MCF 10A (cell line): Measurements from ENCODE around the gene BEND4. TPM values are rescaled to one million over a fixed set of nuclear protein-coding genes. Genes with fewer than 3 reads are reported as not detected.

ENCODE experiments used
- BruUV-seq: library from RNA; stranded (reverse); fragments of 400-500 nt; replicated peaks from 2 replicates; lab custom pipeline; 2021; lab: Mats Ljungman, UMichigan
- CTCF ChIA-PET: fragments of 300-600 bp; sonication (Branson Sonifier 250); formaldehyde crosslinking; extraction: SDS; loops from one replicate; lab custom pipeline; 2021; ENCODE audit warnings: antibody characterized with exemption, inconsistent platforms; lab: Yijun Ruan, JAX
- POLR2A ChIA-PET: fragments of 300-600, 350-650 bp; sonication (Branson Sonifier 250); formaldehyde crosslinking; extraction: SDS; loops from one replicate; lab custom pipeline; 2020; ENCODE audit warnings: antibody characterized with exemption, inconsistent platforms; lab: Yijun Ruan, JAX
- DNase-seq: peaks from one replicate; pipeline ENCODE4 v3.0.0-alpha.2; 2018; ENCODE audit not compliant: unreplicated experiment
- H3K27ac Mint-ChIP-seq: one replicate; pipeline ENCODE4 v1.8.0; 2022; ENCODE audit warnings: mild to moderate bottlenecking, low read depth, mixed read lengths; ENCODE audit not compliant: unreplicated experiment
- H3K27me3 Mint-ChIP-seq: one replicate; pipeline ENCODE4 v1.8.0; 2022; ENCODE audit warnings: mixed read lengths; ENCODE audit not compliant: insufficient read depth, unreplicated experiment
- H3K36me3 Mint-ChIP-seq: one replicate; pipeline ENCODE4 v1.8.0; 2022; ENCODE audit warnings: mild to moderate bottlenecking, moderate library complexity, mixed read lengths; ENCODE audit not compliant: insufficient read depth, unreplicated experiment
- H3K4me1 Mint-ChIP-seq: one replicate; pipeline ENCODE4 v1.8.0; 2022; ENCODE audit warnings: mixed read lengths; ENCODE audit not compliant: insufficient read depth, unreplicated experiment
- H3K4me3 Mint-ChIP-seq: one replicate; pipeline ENCODE4 v1.8.0; 2022; ENCODE audit warnings: mild to moderate bottlenecking, moderate library complexity, mixed read lengths; ENCODE audit not compliant: unreplicated experiment
- H3K9me3 Mint-ChIP-seq: one replicate; pipeline ENCODE4 v1.8.0; 2022; ENCODE audit warnings: mixed read lengths; ENCODE audit not compliant: unreplicated experiment
- CTCF ChIP-seq: fragments of 200-600 bp; IDR thresholded peaks from one replicate; pipeline ENCODE4 v1.8.0; 2022; ENCODE audit warnings: antibody characterized with exemption, mild to moderate bottlenecking; ENCODE audit not compliant: unreplicated experiment
- intact Hi-C: fragments of 100-400 bp; cut with micrococcal nuclease; formaldehyde crosslinking; loops from 2 replicates; pipeline ENCODE4 v1.14.1; 2022
- total RNA-seq: library from RNA; stranded (reverse); gene quantifications from 2 replicates; pipeline ENCODE4 v1.2.3, GENCODE V29; 2022

Gene BEND4
- total RNA-seq, 1 experiment from 2014 or later = not detected

DNA sequence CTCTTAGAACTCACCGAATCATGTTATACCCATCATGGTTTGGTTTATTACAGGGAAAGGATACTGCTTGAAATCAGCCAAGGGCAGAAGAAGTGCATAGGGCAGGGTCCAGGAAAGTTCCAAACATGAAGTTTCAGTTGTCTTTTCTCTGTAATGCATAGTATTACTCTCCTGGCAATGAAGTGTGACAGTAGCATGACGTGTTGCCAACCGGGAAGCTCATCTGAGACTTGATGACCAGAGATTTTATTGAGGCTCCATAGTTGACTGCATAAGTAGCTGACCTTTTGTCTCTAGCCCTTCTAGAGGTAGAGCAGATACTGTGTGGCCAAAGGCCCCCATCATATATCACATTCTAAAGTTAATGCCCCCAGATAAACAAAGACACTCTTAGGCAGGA, 72.1 kb downstream of the BEND4 start:
- Mint-ChIP-seq H3K27ac (no peak overlapping the region), H3K27me3 (no peaks in the 10 kb centered on the region), H3K4me1 (no peaks in the 10 kb centered on the region), H3K36me3 (peaks cover 49% of the 10 kb centered on the region), H3K4me3 (no peak overlapping the region), H3K9me3 (no peaks in the 10 kb centered on the region)
- CTCF ChIA-PET = no interaction called here
- intact Hi-C loops = no loop called here
- BruUV-seq = no TSS peak
- TF ChIP-seq CTCF = no peak
- POLR2A ChIA-PET = no interaction called here
- no peak for DNase-seq

DNA sequence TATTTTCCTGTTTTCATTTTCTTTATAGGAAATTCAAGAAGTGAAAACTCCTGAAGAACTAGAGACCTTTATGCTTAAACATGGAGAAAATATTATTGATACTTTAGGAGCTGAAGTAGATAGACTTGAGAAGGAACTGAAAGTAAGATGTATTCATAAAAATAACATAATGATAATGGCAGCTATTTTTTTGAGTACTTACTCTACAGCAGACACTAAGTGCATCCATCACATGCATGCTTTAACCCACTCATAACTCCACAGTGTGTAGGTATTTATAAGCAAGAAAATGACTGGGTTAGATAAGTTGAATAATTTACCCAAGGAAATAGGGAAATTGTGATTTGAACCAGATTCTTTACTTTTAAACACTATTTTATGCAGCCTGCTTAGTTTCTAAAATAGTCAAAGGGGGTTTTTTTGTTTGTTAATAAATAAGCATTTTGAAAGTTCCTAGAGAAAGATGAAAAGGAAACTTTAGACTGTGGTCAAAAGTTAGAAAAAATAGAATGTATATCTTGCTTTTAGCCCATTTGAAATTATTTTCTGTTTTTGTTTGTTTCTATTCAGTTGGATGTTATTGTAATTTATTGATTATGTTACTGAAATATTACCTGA, 74.2 kb downstream of the BEND4 start:
- no peaks in the 10 kb centered on the region for H3K9me3 Mint-ChIP-seq
- H3K27ac Mint-ChIP-seq = no peak overlapping the region
- TF ChIP-seq CTCF = no peak
- no TSS peak for BruUV-seq
- intact Hi-C loops = no loop called here
- no peak overlapping the region for H3K4me3 Mint-ChIP-seq
- DNase-seq = no peak
- H3K4me1 Mint-ChIP-seq = no peaks in the 10 kb centered on the region
- ChIA-PET POLR2A (no interaction called here), CTCF (interaction anchor here (0.7 kb wide), 2 partner anchors 57 to 114 kb away, joined by 3 to 6 read pairs; no protein-coding TSS in a partner anchor)
- no peaks in the 10 kb centered on the region for H3K27me3 Mint-ChIP-seq
- H3K36me3 Mint-ChIP-seq = peaks cover 43% of the 10 kb centered on the region

DNA sequence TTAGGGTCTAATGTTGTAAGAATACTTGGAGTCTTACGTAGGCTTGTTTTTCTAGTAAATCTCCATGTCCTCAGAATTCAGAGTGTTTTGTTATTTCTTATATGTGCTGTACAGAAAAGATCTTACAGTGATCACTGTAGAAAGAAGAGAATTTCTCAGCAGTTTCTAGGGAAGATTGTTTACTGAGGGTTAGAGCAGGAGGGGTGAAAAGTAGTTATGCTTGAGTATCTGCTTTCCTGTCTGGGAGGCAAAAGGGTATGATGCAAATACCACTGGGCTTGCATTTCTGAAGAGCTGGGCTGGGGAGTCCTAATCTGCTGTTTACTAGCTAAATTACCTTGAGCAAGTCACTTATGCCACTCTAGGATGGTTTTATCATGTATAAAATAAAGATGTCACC, 78.2 kb downstream of the BEND4 start:
- ChIA-PET CTCF (interaction anchor here (0.7 kb wide), 1 partner anchor 183 kb away, joined by 3 read pairs; no protein-coding TSS in a partner anchor), POLR2A (interaction anchor here (0.7 kb wide), 1 partner anchor 84 kb away, joined by 7 read pairs; the partner anchor contains the start of gene SLC30A9)
- no peak for DNase-seq
- Mint-ChIP-seq H3K27ac (no peak overlapping the region), H3K36me3 (peaks cover 45% of the 10 kb centered on the region), H3K4me1 (no peaks in the 10 kb centered on the region), H3K27me3 (no peaks in the 10 kb centered on the region), H3K9me3 (no peaks in the 10 kb centered on the region), H3K4me3 (no peak overlapping the region)
- intact Hi-C loops = no loop called here
- no TSS peak for BruUV-seq
- TF ChIP-seq CTCF = no peak

DNA sequence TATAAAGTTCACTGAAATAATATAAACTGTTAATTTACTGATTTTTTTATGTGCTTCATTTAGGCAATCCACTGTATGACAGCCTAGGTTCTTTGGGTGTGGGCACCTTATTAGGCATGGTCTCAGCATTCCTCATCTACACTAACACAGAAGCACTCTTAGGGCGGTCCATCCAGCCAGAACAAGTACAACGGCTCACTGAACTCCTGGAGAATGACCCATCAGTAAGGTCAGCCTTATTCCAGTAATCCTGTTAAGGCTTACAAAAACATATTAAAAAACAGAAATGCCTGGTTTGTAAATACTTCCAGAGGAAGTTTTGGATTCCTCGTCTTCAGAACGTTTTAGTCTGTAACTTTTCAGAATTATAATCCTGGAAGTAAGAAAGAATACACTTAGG, 82.0 kb downstream of the BEND4 start:
- intact Hi-C loops = no loop called here
- Mint-ChIP-seq H3K9me3 (no peaks in the 10 kb centered on the region), H3K27me3 (no peaks in the 10 kb centered on the region), H3K36me3 (peaks cover 31% of the 10 kb centered on the region), H3K27ac (no peak overlapping the region), H3K4me3 (no peak overlapping the region), H3K4me1 (no peaks in the 10 kb centered on the region)
- DNase-seq = no peak
- no TSS peak for BruUV-seq
- POLR2A ChIA-PET = no interaction called here
- no peak for TF ChIP-seq CTCF
- CTCF ChIA-PET = interaction anchor here (0.8 to 1.1 kb wide), 2 partner anchors 9 to 55 kb away, joined by 3 read pairs; no protein-coding TSS in a partner anchor
